GM18499 (cell line): ENCODE data around the gene SLC25A29.

Experiments
- ATAC-seq: cut with Tn5 transposase; IDR thresholded peaks from one replicate; pipeline ENCODE4 v1.9.1; 2021; ENCODE audit warnings: moderate number of reproducible peaks; ENCODE audit not compliant: insufficient read depth, unreplicated experiment

The SLC25A29 gene

DNA sequence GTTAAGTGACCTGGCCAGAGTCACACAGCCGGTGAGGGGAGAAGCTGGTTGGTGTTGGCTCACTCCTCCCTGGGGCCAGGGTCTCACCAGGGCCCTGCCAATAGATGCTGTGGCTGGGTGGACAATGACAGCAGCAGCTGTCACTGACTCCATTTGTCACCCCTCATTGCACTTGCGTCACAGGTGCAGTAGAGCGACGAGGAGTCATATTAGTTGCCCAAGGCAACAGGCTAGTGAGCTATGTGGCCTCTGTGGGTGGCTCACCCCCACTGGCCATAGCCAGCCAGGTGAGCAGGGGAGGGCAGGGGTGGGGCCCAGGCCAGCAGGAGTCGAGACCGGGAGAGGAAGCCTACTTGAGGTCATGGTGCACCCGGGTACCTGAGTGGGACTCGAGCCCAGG is 26.6 kb upstream of the SLC25A29 start:
- ATAC-seq: no peak

DNA sequence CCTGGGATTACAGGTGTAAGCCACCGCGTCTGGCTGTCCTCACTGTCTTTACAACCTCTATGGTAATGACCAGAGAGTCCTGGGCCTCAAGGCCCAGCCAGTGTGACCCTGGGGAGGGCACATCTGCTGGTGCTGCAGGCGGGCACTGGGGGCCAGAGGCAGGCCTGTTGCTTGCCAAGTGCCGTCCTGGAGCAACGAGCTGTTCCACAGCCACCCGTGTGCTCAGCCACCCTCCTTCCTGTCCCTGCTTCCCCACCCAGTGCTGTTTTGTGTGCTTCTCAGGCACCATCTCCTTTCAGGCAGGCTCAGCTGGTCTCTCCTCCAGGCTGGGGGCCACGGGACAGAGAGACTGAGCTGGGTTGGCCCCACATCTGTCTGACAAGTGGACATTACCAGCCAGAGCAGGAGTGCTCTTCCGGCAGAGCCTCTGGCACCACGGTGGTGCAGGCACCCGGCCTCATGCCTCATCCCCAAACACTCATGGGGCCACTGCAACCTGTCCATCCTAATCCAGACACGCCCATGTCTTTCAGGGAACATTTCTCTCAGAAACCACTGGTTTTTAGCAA is 25.9 kb upstream of the SLC25A29 start:
- no peak for ATAC-seq

DNA sequence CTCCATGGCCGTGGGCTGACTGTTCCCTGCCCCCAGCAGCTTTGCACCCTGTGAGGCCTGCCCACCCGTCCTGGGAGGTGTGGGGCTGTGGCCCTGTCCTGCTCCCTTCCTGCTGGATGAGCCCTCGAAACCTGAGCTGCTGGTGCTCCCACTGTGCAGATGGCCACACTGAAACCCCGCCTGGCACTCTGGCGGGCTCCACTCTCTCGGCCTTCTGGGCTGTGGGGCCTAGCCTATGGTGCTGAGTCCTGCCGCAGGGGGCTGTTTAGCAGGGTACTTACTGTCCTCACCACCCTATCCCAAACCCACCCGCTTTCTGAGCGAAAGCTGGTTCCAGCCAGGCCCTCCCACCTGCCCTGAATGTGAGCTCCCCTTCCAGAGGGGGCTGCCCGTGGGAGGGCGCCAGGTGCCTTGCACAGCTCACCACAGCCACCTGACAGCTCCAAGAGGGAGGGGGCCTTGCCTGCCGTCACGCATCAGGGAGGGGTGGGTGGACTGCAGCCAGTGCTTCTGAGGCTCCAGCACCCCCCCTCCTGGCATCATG is 24.2 kb upstream of the SLC25A29 start:
- ATAC-seq: no peak

DNA sequence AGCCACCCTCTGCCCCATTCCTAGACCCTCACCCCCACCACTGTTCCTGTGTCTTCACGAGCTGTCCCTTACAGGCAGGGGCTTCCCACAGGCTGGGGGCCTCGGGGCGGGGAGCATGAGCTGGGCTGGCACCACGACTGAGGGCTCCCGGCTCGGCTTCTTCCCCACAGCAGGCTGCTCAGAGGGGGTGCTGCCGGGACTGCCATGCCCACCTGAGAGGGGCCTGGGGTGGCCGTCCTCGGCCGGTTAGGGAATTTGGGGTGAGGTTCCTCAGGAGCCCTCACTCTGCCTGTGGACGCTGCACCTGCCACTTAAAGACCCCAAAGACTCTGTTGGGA is 23.7 kb upstream of the SLC25A29 start:
- ATAC-seq: no peak

DNA sequence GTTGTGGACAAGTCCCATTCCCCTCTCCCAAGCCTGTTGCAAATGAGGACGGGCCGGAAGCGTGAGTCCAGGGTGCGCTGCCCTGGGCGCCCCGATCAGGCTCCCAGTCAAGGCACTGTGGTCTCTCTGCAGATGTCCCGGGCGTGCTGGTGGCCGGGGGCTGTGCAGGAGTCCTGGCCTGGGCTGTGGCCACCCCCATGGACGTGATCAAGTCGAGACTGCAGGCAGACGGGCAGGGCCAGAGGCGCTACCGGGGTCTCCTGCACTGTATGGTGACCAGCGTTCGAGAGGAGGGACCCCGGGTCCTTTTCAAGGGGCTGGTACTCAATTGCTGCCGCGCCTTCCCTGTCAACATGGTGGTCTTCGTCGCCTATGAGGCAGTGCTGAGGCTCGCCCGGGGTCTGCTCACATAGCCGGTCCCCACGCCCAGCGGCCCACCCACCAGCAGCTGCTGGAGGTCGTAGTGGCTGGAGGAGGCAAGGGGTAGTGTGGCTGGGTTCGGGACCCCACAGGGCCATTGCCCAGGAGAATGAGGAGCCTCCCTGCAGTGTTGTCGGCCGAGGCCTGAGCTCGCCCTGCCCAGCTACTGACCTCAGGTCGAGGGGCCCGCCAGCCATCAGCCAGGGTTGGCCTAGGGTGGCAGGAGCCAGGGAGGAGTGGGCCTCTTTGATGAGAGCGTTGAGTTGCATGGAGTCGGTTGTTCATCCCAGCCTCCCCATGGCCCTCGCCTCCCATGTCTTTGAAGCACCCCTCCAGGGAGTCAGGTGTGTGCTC is 23.2 kb upstream of the SLC25A29 start:
- ATAC-seq: no peak

DNA sequence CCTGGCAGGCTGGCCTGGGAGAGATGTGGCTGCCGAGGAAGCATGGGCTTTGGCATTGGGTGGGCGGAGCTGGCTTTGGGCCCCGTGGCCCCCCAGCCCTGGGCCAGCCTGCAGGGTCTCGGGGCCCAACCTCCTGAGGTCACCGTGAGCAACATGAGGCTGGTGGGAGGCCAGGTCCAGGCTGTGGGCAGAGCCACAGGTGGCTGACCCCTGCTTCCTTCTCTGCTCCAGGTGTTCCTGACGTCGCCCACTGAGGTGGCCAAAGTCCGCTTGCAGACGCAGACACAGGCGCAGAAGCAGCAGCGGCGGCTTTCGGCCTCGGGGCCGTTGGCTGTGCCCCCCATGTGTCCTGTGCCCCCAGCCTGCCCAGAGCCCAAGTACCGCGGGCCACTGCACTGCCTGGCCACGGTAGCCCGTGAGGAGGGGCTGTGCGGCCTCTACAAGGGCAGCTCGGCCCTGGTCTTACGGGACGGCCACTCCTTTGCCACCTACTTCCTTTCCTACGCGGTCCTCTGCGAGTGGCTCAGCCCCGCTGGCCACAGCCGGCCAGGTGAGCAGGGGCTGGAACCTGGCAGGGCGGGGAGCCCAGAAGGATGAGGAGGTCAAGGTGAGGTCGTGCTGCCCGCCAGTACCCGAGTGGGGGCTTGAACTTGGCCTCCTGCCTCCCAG is 22.4 kb upstream of the SLC25A29 start:
- no peak for ATAC-seq

DNA sequence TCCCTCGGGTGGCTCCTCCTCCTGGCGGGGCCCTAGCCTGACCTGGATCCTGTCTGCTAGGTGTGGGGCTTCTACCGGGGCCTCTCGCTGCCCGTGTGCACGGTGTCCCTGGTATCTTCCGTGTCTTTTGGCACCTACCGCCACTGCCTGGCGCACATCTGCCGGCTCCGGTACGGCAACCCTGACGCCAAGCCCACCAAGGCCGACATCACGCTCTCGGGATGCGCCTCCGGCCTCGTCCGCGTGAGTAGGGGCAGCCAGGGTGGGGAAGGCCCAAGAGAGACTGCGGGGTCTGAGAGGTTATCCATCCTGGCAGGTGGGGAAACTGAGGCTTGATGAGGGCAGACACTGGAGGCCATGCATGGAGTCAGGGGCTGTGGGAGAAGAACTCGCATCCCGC is 20.9 kb upstream of the SLC25A29 start:
- no peak for ATAC-seq

DNA sequence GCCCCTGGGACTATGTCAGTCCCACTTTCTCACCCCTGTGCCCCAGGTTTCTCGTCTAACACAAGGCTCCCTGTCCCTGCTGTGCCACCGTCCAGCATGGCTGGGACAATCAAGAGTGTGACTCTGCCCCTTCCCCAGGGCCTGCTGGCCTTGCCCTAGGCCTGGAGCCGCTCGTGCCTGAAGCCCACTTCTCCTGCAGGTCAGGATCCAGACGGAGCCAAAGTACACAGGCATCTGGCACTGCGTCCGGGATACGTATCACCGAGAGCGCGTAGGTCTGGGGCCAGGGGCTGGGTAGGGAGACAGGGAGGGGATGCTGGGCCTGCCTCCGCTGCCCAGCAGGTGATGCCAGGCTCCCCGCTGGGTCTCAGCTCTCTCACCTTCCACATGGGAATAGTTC is 19.7 kb upstream of the SLC25A29 start:
- ATAC-seq: no peak

DNA sequence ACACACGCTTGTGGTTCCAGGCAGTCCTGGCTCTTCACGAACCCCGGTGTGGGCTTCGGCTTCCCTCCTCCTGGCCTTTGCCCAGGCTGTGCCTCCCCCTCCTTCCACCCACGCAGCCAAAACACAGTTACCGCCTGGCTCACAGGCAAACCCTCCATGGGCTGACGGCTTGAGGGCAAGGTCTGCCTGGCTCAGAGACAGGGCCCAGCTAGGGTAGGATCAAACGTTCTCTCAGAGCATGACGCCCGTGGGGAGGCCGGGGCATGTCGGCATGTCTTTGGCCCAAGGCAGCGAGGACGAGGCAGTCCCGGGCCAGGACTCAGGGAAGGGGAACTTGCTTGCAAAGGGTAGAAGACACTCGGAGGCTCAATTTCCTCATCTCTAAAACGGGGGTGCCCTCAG is 19.0 kb upstream of the SLC25A29 start:
- ATAC-seq: no peak

DNA sequence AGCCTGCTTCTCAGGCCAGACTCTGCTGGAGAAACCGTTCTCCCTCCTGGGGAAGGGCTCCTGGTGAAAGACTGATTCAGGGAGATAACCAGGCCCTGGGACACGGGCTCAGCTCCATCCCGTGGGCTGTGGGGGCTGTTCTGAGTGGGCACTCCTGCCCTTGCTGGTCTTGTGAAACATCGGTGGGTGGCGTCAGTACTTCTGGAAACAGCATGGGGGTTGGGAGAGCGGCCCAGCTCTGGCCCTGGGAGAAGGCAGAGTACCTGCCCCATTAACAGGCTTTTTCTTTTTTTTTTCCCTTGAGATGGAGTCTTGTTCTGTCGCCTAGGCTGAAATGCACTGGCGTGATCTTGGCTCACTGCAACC is 17.7 kb upstream of the SLC25A29 start:
- no peak for ATAC-seq

DNA sequence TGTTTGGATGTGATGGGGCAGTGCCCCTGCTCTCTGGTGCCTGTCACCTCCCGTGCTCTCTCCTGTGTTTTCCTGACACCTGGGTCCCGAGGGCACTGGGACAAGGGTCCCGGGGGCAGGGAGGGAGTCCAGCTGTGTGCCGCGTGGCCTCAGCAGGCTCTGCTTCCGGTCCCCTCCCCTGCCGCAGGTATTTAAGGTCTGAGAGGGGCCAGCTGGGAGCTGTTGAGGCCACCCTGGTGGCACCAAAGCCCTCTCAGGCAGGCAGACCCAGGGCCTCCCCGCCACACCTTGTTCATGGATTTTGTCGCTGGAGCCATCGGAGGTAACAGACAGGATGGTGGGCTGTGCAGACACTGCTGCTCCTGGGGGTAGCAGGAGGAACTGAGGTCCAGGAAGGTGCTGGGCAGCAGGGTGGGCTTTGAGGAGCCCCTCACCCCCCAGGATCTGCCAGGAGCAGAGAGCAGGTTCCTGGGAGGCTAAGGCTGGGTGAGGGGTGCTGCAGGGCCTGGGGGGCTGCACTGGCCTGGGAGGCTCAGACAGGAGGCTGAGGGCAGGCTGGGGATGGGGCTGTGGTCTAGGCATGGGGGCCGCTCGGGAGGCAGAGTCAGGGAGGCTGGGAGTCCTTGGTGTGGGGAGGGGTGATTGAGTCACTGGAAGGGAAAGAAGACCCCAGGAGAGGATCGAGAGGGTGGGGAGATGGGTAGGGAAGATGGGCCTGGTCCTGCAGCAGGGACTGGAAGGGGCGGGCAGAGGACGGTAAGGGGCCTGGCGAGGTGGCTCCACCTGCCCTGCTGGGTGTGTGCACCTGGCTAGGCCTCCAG is 17.1 kb upstream of the SLC25A29 start, which contains the start of gene SLC25A47:
SLC25A47 (plus strand) TSS at position 219 of the 821 bp plus-strand sequence; CDS start at position 295, 76 bp downstream.
- no peak for ATAC-seq

DNA sequence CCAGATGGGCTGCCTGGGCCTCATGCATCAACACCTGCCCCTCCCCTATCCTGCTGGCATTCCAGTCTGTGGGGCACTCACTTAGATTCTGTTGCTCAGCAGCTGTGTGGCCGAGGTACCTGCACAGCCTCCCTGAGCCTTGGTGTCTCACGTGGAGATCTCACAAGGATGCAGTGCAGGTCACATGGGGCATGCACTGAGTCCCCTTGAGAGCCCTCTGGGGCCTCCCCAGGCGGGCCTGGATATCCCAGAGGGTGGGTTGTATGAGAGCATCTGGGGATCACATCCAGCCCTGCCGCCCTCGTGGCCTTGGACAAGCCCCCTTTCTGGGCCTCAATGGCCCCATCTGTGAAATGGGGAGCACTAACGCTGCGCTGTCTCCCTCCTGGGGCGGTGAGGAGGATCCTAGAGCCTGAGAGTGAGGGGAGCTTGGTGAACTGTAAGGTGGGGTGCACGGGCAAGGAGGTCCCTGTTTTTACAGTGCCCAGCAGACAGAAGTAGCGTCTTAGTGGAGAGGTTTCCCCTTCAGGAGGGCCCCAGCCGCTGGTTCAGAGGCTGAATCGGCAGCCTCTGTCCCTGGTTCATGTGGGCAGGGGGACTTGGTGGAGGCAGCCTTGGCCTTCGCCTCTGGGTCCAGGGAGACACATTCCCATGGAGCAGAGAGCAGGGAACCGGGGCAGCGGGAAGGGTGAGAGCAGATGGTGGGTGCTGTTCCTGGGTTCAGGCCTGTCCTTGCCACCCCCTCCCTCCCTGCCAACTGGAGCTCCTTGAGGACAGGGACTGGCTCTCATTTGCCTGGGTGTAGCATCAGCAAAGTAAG is 16.1 kb upstream of the SLC25A29 start:
- ATAC-seq: no peak

DNA sequence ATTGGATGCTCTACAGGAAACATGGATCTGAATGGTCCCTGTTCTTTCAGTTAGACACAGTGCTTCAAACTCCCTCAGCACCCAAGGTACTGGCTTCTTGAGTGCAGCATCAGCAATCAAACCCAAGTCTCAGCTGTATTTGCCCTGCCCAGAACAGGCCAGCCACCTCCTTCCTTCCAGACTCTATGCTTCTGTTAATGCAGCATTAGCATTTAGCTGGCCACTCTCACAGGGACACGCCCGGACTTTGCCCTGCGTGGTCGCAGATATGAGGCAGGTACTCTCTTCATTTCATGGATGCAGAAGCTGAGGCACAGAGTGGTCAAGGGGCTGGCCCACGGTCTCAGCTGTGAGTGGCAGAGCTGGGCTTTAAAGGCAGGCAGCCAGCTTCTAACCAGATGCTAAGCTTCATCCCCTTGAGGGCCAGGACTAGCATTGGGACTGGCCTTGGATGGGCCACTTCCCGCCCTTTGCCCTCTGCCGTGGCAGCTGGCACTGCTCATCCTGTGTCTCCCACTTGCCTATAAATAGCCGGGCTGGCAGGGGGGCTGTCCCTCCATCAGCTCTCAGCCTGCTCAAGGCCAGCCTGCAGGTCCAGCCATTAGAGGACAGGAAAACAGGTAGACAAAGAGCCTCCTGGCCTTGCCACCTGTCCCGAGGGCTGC is 15.4 kb upstream of the SLC25A29 start:
- no peak for ATAC-seq

DNA sequence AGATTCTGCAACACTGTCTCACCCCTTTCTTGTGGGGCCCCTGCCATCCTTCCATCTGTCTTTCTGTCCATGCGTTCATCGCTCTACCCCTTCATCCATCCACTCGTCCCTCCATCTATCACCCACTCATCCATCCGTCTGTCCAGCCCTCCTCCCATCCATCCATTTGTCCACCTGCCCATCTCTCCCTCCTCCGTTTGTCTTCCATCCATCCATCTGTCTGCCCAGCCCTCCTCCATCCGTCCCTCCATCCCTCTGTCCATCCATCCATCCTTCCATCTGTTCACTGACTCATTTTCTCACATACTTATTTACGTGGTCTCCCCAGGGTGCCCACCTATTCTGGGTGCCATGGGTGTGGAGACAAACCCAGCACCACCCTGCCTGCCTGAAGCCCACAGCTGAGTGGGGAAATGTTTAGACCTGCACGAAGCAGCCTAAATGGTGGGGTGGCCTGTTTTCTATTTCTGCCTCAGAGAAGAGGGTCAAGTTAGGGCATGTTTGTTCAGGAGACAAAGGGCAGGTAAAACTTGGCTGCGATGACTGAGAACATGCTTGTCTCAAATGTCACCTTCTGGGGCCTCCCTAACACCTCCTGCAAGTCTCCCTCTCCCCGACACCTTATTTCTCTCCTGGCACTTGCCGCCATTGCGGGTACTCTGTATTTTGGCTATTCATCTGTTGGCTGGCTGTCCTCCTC is 14.1 kb upstream of the SLC25A29 start:
- no peak for ATAC-seq

DNA sequence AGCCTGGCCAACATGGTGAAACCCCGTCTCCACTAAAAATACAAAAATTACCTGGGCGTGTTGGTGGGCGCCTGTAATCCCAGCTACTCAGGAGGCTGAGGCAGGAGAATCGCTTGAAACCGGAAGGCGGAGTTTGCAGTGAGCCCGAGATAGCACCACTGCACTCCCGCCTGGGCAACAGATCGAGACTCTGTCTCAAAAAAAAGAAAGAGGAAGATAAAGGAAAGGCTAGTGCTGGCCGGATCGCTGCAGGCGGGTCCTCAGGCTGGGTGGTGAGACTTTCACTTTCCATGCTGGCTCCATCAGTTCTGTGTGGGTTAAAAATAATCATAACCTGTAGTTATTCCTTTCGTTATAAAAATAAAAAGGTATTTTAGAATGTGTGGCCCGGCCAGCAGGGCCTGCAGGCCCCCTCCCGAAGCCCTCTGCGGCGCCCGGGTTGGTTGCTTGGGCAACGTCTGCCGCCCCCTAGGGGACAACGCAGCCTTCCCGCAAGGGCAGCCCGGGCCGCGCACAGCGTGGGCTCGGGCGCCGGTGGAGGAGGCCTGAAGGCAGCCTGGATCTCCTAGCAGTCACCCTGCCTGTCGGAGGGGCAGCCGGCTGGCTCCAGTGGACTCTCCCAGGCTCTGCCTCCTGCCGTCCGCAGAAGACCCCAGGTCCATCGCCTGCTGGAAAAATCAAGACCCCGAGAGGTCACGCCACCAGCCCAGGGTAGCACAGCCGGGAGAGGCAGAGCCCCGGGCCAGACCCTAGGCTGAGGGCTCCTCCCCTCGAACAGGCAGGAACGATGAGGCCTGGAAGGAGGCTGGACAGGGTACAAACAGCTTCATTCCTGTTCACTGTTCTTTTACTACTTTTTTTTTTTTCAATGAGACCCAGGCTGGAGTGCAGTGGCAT is 11.9 kb upstream of the SLC25A29 start:
- ATAC-seq: peak; percentile 57

DNA sequence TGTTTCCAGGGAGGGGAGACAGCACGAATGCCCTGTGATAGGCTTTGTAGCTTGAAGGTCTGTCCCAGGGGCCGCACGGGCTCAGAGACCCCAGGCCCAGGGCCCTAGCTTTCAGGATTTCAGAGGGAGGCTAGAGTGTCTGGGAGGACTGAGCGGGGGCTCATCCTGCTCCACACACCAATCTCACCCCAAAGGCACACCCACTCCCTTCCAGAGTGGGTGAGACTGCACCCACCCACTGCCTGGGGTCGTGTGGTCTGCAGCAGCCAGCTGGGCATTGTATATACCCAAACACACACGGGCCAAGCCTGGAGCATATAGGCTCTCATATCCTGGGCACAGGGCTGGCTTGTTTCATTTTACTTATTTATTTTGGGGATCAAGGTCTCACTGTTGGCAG is 11.1 kb upstream of the SLC25A29 start:
- no peak for ATAC-seq

DNA sequence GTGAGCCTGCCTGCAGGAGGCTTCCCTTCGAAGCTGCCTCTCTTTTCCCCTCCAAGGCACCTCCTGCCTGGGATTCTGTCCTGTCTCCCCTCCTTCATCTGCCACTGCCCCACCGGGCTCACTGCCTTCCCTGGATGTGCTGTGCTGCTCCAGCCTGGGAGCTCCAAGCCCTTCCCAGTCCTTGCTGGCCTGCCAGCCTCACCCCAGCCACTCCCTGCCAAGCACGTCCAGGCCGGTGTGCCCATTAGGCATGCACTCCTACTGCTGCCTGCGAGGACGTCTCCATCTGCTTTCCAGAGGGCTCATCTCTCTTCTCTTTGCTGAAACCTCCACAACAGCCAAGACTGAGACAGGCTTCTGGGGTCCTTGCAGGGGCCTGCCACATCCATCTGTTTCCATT is 8.5 kb upstream of the SLC25A29 start:
- no peak for ATAC-seq
